ENCODE measurements around the gene SLC41A2.

DNA sequence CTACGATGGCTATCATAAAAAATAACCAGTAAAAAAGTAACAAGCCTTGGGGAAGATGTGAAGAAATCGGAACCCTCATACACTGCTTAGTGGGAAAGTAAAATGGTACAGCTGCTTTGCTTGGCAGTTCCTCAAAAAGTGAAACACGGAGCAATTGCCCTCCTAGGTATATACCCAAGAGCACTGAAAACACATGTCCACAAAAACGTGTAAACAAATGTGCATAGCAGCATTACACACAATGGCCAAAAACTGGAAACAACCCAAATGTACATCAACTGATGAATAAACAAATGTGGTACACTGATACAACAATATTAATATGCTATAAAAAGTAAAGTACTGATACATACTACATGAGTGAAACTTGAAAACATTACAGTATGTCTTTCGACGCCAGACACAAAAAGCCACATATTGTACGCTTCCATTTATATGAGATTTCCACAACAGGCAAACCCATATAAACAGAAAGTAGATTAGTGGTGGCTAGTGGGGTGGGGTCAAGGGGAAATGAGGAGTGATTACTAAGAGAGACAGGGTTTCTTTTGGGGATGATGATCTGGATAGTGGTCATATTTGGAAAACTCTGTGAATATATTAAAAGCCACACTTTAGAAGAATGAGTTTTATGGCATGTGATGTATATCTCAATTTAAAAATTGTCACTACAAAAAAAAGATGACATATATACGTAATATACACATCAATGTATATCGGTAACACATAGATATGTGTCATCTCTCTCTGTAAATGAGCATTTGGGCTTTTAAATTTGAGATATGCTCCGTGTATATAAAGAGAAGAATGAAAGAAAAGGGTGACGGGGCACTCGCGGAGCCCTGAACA is 996 bp downstream of the SLC41A2 start:
- TF ChIP-seq CTCF (IDR thresholded peaks at IDR 0.05; ENCODE audit: extremely low read depth in 1 of 2, insufficient read depth in 1 of 2, low read depth in 1 of 2, low read length in 2 of 2) (no peak), POLR2A (IDR thresholded peaks at IDR 0.05; ENCODE audit: low read depth, low read length) (no peak), FOS (IDR thresholded peaks at IDR 0.05; ENCODE audit: borderline replicate concordance, insufficient read depth, low read length) (no peak), EZH2 (IDR thresholded peaks at IDR 0.05; ENCODE audit: borderline replicate concordance, low read depth, low read length, severe bottlenecking) (no peak), POLR2AphosphoS5 (IDR thresholded peaks at IDR 0.05; ENCODE audit: insufficient read depth, low read depth, low read length) (no peak), JUN (IDR thresholded peaks at IDR 0.05; ENCODE audit: borderline replicate concordance, insufficient read depth, insufficient read length, low read depth) (no peak), MYC (IDR thresholded peaks at IDR 0.05; ENCODE audit: low read depth, low read length) (no peak), GATA2 (IDR thresholded peaks at IDR 0.05; ENCODE audit: insufficient read depth, insufficient read length, low read depth, low read length) (no peak)
- TF ChIP-seq, protein P1, sequence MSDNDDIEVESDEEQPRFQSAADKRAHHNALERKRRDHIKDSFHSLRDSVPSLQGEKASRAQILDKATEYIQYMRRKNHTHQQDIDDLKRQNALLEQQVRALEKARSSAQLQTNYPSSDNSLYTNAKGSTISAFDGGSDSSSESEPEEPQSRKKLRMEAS (IDR thresholded peaks at IDR 0.05; ENCODE audit: insufficient read depth, insufficient read length): no peak

Data from endothelial cell of umbilical vein (primary cell).